Uterus (tissue), 2 donors: Measurements from ENCODE around the gene NLN.
"Not testable (repeated sequence)": the region's sequence is repeated elsewhere in the genome, so short reads cannot be mapped to it uniquely, and the experiment has no call there.

Experiments used
- POLR2A ChIP-seq, 2 donors: fragments of 450-650 bp; IDR thresholded peaks; one replicate each; pipeline ENCODE4 v1.6.1; 2016; ENCODE audit warnings: antibody characterized with exemption in 2 of 2, mild to moderate bottlenecking in 1 of 2, moderate library complexity in 1 of 2
- TF ChIP-seq, protein P1 (sequence below), 4 experiments: fragments of 200-600 bp in 2 of 4; fragments of 450-650 bp in 2 of 4; sonication (generic) in 2 of 4; IDR thresholded peaks; one replicate each; pipeline ENCODE4 v1.5.1; 2016 to 2019; ENCODE audit warnings: antibody characterized with exemption in 4 of 4, mild to moderate bottlenecking in 2 of 4, moderate library complexity in 1 of 4

DNA sequence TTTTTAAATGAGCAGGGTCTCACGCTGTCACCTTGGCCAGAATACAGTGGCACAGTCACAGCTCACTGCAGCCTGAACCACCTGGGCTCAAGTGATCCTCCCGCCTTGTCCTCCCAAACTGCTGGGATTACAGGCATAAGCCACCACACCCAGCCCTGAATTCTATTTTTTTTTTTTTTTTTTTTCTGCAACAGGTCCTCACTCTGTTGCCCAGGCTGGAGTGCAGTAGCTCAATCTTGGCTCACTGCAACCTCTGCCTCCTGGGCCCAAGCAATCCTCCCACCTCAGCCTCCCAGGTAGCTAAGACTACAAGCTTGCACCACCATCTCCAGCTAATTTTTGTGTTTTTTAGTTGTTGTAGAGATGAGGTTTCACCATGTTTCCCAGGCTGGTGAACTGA lies 51.0 kb downstream of the NLN start:
- TF ChIP-seq, protein P1, sequence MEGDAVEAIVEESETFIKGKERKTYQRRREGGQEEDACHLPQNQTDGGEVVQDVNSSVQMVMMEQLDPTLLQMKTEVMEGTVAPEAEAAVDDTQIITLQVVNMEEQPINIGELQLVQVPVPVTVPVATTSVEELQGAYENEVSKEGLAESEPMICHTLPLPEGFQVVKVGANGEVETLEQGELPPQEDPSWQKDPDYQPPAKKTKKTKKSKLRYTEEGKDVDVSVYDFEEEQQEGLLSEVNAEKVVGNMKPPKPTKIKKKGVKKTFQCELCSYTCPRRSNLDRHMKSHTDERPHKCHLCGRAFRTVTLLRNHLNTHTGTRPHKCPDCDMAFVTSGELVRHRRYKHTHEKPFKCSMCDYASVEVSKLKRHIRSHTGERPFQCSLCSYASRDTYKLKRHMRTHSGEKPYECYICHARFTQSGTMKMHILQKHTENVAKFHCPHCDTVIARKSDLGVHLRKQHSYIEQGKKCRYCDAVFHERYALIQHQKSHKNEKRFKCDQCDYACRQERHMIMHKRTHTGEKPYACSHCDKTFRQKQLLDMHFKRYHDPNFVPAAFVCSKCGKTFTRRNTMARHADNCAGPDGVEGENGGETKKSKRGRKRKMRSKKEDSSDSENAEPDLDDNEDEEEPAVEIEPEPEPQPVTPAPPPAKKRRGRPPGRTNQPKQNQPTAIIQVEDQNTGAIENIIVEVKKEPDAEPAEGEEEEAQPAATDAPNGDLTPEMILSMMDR (IDR thresholded peaks at IDR 0.05): not testable (repeated sequence)
- not testable (repeated sequence) for TF ChIP-seq POLR2A (IDR thresholded peaks at IDR 0.05)
